Hepatocyte (in vitro differentiated cells): ENCODE results near the gene PTPRC. TPM values are rescaled to one million over a fixed set of nuclear protein-coding genes. Genes with fewer than 3 reads are reported as not detected.

Source experiments
- DNase-seq: peaks from one replicate; pipeline ENCODE4 v3.0.0-alpha.2; 2016; ENCODE audit warnings: low spot score
- H2AFZ ChIP-seq: fragments of 200-600 bp; sonication (generic); 2 replicates; pipeline ENCODE4 v1.6.0; 2016; ENCODE audit warnings: antibody characterized with exemption, mild to moderate bottlenecking
- H3K27ac ChIP-seq: fragments of 200-600 bp; sonication (generic); 2 replicates; pipeline ENCODE4 v1.5.1; 2016; ENCODE audit warnings: mild to moderate bottlenecking
- H3K27me3 ChIP-seq: fragments of 200-600 bp; sonication (generic); 2 replicates; pipeline ENCODE4 v1.6.1; 2016
- H3K36me3 ChIP-seq: fragments of 200-600 bp; sonication (generic); replicated peaks from 2 replicates; pipeline ENCODE4 v1.5.1; 2016; ENCODE audit warnings: low read depth; ENCODE audit not compliant: insufficient read depth
- H3K4me1 ChIP-seq: fragments of 200-600 bp; sonication (generic); 2 replicates; pipeline ENCODE4 v1.5.1; 2016; ENCODE audit warnings: mild to moderate bottlenecking, moderate library complexity; ENCODE audit not compliant: insufficient read depth
- H3K4me2 ChIP-seq: fragments of 200-600 bp; sonication (generic); 2 replicates; pipeline ENCODE4 v1.6.0; 2016
- H3K4me3 ChIP-seq: fragments of 200-600 bp; sonication (generic); 2 replicates; pipeline ENCODE4 v1.5.1; 2016; ENCODE audit warnings: mild to moderate bottlenecking
- H3K79me2 ChIP-seq: fragments of 200-600 bp; sonication (generic); 2 replicates; pipeline ENCODE4 v1.6.0; 2017; ENCODE audit warnings: mild to moderate bottlenecking
- H3K9me2 ChIP-seq: fragments of 200-600 bp; sonication (generic); replicated peaks from 2 replicates; pipeline ENCODE4 v1.6.0; 2017; ENCODE audit warnings: mild to moderate bottlenecking; ENCODE audit not compliant: insufficient read depth
- H3K9me3 ChIP-seq: fragments of 200-600 bp; sonication (generic); 2 replicates; pipeline ENCODE4 v1.5.1; 2016; ENCODE audit warnings: low read depth, mild to moderate bottlenecking
- H4K20me1 ChIP-seq: fragments of 200-600 bp; sonication (generic); 2 replicates; pipeline ENCODE4 v1.6.0; 2016; ENCODE audit warnings: mild to moderate bottlenecking; ENCODE audit not compliant: insufficient read depth, poor library complexity, severe bottlenecking
- CTCF ChIP-seq: fragments of 200-600 bp; sonication (generic); IDR thresholded peaks from 2 replicates; pipeline ENCODE4 v1.5.1; 2016; ENCODE audit warnings: antibody characterized with exemption, mild to moderate bottlenecking; ENCODE audit not compliant: poor library complexity
- EZH2 ChIP-seq: fragments of 200-600 bp; sonication (generic); IDR thresholded peaks from 2 replicates; pipeline ENCODE4 v1.6.1; 2016; ENCODE audit warnings: antibody characterized with exemption, mild to moderate bottlenecking, borderline replicate concordance
- EZH2phosphoT487 ChIP-seq: fragments of 200-600 bp; sonication (generic); IDR thresholded peaks from one replicate; pipeline ENCODE4 v1.6.1; 2018; ENCODE audit warnings: antibody characterized with exemption, mild to moderate bottlenecking, low read depth, moderate library complexity; ENCODE audit not compliant: unreplicated experiment, severe bottlenecking
- WGBS: methylation state at CpG from one replicate; pipeline ENCODE4 v1.1.6; 2016; ENCODE audit warnings: low lambda C conversion rate; ENCODE audit errors: missing lambda C conversion rate; 5-methylcytosine and 5-hydroxymethylcytosine counted together
- polyA plus RNA-seq: library from polyadenylated mRNA; unstranded; fragments of >200 nt; fragmentation: Nextera tagmentation; extraction: Ambion mirVana; gene quantifications from 2 replicates; pipeline ENCODE4 v1.2.1, GENCODE V29; 2016
- total RNA-seq: library from RNA; depleted of rRNA; stranded (reverse); fragments of >200 nt; gene quantifications from 2 replicates; pipeline ENCODE4 v1.2.3, GENCODE V29; 2014

Gene PTPRC
- total and polyA plus RNA-seq, 2 experiments from 2014 or later = 0.87 TPM; not detected in 1

DNA sequence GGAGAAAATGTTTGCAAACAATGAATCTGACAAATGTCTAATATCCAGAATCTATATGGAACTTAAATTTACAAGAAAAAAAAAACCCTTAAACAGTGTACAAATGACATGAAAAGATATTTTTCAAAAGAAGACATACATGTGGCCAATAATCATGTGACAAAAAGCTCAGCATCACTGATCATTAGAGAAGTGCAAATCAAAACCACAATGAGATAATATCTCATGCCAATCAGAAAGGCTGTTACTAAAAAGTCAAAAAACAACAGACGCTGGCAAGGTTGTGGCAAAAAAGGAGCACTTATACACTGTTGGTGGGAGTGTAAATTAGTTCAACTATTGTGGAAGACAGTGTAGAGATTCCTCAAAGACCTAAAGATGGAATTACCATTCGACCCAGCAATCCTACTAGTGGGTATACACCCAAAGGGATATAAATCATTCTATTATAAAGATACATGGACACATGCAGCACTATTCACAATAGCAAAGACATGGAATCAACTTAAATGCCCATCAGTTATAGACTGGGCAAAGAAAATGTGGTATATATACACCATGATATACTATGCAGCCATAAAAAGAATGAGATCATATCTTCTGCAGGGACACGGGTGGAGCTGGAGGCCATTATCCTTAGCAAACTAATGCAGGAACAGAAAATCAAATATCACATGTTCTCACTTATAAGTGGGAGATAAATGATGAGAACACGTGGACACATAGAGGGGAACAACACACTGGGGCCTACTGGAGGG is 123.2 kb downstream of the PTPRC start:
- Histone ChIP-seq H3K9me2 (no peaks in the 10 kb centered on the region), H3K4me3 (no peak overlapping the region), H2AFZ (no peak overlapping the region), H3K36me3 (no peaks in the 10 kb centered on the region), H3K4me1 (no peaks in the 10 kb centered on the region), H4K20me1 (no peaks in the 10 kb centered on the region), H3K9me3 (no peaks in the 10 kb centered on the region), H3K79me2 (no peaks in the 10 kb centered on the region), H3K27ac (no peak overlapping the region), H3K27me3 (no peaks in the 10 kb centered on the region), H3K4me2 (no peak overlapping the region)
- no peak for DNase-seq
- WGBS = 86% methylated on average over 4 of the region's 4 CpGs
- TF ChIP-seq EZH2 = no peak
- no peak for TF ChIP-seq EZH2phosphoT487
- TF ChIP-seq CTCF = no peak

DNA sequence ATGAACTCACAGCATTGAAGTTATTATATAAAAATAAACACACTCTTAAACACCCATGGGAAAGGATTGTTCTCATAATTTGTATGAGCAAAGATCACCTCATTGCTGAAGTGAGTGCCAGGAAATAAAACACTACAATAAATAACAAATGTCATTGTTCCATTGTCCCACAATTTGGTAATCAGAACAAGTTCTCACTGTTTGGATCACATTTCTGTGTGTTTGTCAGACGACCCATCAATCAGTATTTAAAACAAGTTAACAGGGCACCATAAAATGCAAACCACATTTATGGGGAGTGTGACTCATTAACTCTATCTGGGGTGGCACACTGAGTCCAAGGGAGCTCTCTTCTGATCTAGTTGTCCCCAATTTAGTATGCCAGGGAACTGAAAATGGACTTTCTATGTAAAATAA is 124.5 kb downstream of the PTPRC start:
- Histone ChIP-seq H3K4me1 (no peaks in the 10 kb centered on the region), H3K27me3 (no peaks in the 10 kb centered on the region), H3K9me2 (no peaks in the 10 kb centered on the region), H3K36me3 (no peaks in the 10 kb centered on the region), H3K4me2 (no peak overlapping the region), H3K79me2 (no peaks in the 10 kb centered on the region), H3K4me3 (no peak overlapping the region), H3K9me3 (no peaks in the 10 kb centered on the region), H3K27ac (no peak overlapping the region), H2AFZ (no peak overlapping the region), H4K20me1 (no peaks in the 10 kb centered on the region)
- DNase-seq = no peak
- WGBS = 13% methylated on average over 1 of the region's 1 CpG
- TF ChIP-seq EZH2 = no peak
- TF ChIP-seq EZH2phosphoT487 = no peak
- TF ChIP-seq CTCF = no peak

- Histone ChIP-seq H3K4me1 (no peaks in the 10 kb centered on the region), H2AFZ (peak overlapping the region; percentile 21), H3K9me2 (no peaks in the 10 kb centered on the region), H3K9me3 (no peaks in the 10 kb centered on the region), H4K20me1 (no peaks in the 10 kb centered on the region), H3K36me3 (no peaks in the 10 kb centered on the region), H3K27ac (no peak overlapping the region), H3K27me3 (no peaks in the 10 kb centered on the region), H3K4me3 (no peak overlapping the region), H3K4me2 (no peak overlapping the region), H3K79me2 (no peaks in the 10 kb centered on the region)
- TF ChIP-seq CTCF = no peak
- no peak for TF ChIP-seq EZH2phosphoT487
- TF ChIP-seq EZH2 = no peak
- WGBS = 81% methylated on average over 2 of the region's 2 CpGs
- DNase-seq = no peak
These were observed 125.9 kb downstream of the PTPRC start for GRCh38 chr1:198764748-198765147.
